Kidney tubule cell (primary cell): ENCODE results near the gene KRI1.
A peak's percentile ranks its signal among the peaks of the same experiment; 100 is the strongest.
"Not testable (repeated sequence)": the region's sequence is repeated elsewhere in the genome, so short reads cannot be mapped to it uniquely, and the experiment has no call there.

Experiments used
- DNase-seq: peaks from one replicate; pipeline ENCODE4 v3.0.0-alpha.2; 2018; ENCODE audit warnings: low spot score

KRI1 gene

DNA sequence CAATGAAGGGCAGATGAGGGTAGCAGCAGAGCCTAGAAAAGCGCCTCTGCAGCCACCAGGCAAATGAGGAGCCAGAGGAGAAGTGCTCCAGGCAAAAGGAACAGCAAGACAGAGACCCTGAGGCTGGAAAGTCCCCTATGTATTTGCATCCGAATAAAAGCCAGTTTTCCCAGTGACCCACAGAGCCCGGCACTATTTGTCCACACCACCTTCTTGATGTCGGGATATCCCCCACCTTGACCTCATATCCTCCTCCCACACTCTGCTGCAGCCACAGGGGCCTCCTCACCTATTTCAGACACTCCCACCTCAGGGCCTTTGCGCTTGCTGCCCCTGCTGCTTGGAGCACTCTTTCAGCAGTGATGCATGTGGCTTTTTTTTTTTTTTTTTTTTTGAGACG, 15.5 kb downstream of the KRI1 start:
- no peak for DNase-seq

DNA sequence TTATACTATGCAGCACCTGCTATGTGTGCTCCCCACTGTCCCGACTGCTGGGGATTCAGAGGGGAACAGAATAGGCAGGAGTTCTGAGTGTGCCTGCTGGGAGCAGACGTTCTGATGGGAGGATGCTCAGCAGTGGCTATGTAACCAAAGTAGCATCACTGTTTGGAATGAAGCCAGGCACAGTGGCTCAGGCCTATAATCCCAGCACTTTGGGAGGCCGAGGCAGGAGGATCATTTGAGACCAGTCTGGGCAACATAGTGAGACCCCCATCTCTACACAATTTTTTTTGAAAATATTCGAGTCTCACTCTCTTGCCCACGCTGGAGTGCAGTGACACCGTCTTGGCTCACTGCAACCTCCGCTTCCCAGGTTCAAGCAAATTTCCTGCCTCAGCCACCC, 16.1 kb downstream of the KRI1 start:
- DNase-seq = no peak

DNA sequence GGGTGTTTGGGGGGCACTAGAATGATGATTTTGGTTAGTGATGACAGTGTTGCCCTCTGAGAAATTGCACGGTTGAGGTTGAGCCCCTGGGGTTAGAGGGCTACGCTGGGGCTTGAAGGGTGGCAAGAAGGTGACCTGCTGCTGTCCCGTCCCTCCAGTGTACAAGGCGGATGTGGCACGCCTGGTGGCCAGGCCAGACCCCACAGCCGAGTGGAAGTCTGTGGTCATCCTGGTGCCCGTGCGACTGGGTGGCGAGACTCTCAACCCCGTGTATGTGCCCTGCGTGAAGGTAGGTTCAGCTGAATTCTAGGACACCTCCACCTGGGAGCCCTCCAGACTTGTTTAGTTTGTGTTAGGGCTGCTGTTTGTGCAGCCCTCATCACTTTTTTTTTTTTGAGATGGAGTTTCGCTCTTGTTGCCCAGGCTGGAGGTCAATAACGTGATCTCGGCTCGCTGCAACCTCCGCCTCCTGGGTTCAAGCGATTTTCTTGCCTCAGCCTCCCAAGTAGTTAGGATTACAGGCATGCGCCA, 17.0 kb downstream of the KRI1 start:
- no peak for DNase-seq

DNA sequence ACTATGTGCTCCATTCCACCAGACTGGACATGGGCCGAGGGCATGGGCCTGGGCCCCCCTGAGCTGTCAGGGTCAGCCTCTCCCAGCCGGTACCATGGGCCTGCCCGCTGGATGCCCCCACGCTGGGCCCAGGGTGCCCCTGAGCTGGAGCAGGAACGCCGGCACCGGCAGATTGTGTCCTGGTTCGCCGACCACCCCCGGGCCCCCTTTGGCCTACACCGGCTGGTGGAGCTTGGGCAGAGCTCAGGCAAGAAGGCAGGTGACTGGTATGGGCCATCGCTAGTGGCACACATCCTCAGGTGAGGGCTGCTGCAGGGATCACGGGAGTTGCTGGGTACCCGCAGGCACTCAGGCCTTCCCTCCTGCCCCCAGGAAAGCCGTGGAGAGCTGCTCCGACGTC, 19.0 kb downstream of the KRI1 start:
- no peak for DNase-seq

DNA sequence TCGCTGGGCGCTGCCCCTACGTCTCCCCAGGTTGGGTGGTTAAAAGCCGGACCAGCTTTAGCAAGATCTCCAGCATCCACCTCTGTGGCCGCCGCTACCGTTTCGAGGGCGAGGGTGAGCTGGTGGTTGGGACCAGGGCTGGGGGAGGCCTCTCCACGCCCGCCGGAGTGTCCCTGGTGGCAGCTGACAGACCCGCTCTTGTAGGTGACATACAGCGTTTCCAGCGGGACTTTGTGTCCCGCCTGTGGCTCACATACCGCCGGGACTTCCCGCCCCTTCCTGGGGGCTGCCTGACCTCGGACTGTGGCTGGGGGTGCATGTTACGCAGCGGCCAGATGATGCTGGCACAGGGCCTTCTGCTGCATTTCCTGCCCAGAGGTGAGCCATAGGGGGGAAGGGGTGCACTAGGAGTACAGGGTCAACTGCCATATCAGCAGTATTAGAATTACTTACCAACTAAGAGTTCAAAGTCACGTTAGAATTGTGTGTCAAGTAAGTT, 21.0 kb downstream of the KRI1 start:
- DNase-seq = no peak

DNA sequence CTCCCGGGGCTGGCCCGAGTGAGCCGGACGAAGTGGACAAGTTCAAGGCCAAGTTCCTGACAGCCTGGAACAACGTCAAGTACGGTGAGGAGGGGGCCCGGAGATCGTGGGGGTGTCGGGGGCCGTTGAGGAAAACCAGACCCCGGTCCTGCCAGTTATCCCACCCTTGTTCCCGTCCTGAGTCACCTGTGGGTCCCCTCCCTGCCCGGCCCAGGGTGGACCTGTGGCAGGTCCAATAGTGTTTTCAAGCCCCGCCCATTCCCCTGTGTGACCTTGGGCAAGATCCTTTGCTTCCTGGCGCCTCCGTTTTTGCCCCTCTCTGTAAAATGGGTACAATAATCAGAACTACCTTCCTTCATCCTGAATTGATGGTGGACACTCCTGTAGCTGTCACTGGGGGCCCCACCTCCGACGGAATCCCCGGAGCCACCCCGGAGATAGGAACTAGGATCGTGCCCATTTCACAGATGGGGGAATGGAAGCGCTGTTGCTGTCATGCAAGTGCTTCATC, 21.5 kb downstream of the KRI1 start:
- no peak for DNase-seq

DNA sequence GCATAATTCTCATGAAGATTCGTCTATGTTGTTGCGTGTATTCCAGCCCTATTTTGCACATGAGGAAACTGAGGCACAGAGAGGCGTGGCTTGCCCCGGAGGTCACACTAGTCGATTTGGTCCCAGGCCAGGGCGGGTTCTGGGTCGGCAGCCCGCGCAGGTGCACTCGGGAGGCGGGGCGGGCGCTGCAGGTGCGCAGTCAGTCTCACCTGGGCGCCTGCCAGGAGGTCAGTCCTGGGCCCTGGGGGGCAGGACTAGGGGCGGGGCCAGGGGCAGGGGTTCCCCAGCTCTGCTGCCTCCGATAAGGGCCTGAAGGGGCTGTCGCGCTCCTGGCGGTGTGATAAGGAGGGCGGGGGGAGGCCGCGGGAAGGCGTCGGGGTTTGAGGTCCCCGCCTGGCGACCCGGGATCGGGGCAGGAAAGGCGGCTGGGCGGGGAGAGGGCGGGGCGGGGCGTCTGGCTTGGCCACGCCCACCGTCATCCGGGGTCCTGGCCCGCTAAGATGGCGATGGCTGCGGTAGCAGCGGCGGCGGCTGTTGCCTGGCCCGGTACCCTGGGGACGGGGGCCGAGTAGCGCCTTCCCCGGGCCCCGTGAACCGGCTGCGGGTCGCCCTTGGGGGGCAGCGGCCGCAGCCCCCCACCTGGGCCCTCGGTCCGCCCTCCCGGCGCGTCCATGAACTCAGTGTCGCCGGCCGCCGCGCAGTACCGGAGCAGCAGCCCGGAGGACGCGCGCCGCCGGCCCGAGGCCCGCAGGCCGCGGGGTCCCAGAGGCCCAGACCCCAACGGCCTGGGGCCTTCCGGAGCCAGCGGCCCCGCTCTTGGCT, 22.2 kb downstream of the KRI1 start, which contains the start of gene ATG4D:
ATG4D (plus strand) TSS at position 485 of the 822 bp plus-strand sequence; CDS start at position 672, 187 bp downstream.
- DNase-seq = peak; percentile 76

DNA sequence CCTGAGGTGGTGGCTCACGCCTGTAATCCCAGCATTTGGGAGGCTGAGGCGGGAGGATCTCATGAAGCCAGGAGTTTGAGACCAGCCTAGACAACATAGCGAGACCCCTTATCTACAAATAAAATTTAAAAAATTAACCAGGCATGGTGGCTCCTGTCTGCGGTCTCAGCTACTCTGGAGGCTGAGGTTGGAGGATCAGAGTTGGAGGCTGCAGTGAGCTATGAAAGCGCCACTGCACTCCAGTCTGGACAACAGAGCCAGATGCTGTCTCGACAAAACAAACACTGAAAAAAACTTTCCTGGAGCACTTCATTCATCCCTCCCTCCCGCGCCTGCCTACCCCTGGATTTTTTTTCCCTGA, 22.8 kb downstream of the KRI1 start:
- no peak for DNase-seq

DNA sequence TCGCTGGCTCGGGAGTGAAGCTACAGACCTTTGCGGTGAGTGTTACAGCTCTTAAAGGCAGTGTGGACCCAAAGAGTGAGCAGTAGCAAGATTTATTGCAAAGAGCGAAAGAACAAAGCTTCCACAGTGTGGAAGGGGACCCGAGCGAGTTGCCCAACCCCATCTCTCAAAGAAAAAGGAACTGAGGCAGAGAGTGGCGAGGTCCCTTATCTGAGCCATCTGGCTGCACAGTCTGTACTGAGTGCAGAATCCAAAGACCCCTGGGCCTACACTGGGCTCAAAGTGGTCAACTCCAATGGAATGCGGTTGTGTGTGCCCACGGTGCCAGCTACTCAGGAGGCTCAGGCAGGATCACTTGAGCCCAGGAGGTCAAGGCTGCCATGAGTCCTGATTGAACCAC, 26.8 kb downstream of the KRI1 start:
- not testable (repeated sequence) for DNase-seq

DNA sequence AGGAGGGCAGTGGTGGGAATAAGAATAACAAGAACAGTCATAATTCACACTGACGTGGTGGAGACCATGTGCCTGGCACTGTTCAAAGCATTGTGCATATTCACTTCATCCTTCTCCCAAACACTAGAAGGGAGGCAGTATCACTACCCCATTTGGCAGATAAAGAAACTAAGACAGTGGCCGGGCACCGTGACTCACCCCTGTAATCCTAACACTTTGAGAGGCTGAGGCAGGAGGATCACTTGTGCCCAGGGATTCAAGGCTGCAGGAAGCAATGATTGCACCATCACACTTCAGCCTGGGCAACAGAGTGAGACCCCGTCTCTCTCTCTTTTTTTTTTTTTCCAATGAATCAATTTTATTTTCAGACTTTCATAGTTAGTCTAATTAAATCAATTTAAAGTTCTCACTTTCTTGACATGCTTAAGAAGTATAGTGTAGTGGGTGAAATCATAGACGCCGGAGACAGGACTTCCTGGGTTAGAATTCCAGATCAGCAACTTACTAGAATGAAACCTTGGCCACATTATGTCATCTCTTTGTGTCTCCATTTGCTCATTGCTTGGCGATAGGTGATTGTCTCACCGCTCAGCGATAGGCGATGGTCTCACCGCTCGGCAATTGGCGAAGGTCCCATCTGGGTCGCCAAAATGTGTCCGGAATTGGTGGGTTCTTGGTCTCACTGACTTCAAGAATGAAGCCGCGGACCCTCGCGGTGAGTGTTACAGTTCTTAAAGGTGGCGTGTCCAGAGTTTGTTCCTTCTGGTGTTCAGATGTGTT, 27.4 kb downstream of the KRI1 start:
- DNase-seq = no peak

DNA sequence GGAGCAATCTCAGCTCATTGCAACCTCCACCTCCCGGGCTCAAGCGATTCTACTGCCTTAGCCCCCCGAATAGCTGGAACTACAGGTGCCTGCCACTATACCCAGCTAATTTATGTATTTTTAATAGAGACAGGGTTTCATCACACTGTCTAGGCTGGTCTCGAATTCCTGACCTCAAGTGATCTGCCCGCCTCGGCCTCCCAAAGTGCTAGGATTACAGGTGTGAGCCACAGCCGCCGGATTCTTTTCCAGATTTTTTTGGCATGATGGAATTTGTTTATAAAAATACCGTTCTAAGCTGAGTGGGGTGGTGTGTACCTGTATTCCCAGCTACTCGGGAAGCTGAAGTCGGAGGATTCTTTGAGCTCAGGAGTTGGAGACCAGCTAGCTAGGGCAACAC, 28.1 kb downstream of the KRI1 start:
- no peak for DNase-seq

DNA sequence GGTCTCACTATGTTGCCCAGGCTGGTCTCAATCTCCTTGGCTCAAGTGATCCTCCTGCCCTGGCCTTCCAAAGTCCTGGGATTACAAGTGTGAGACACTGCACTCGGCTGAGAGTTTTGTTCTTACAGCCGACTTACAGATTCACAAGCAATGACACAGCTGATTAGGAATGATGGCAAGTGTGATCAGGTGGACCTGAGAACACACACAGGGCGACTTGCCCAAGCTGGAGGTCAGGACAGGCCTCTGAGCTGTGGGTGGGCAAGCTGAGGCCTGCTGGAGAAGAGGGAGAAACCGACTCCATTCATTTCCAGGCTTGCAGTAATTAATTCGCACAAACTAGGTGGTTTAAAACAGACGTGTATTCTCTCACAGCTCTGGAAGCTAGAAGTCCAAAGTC, 30.2 kb downstream of the KRI1 start:
- no peak for DNase-seq

DNA sequence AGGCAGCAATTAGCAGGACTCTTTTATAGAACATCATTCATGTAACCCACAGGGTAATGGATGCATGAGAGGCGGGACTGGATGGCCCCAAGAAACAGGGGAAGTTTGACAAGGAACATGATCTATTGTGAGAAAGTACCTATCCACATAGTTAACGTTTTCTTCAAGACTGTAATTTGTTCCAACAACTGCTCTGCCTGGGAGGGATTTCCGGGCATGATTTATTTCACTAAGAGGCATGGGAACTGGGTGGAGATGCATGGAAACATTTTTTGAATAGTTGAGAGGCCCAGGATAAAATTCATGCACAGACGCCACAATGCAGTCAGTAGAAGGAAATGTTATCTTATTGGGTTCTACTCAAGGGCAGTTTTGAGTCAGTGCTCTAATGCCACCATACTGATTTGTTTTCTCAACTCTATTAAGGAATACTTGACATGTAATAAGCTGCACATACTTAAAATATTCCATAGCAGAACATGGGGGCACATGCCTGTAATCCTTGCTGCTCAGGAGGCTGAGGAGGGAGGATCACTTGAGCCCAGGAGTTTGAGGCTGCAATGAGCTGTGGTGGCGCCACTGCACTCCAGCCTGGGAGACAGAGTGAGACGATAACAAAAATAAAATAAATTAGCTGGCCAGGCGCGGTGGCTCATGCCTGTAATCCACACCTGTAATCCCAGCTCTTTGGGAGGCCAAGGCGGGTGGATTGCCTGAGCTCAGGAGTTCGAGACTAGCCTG, 32.0 kb downstream of the KRI1 start:
- DNase-seq = no peak

DNA sequence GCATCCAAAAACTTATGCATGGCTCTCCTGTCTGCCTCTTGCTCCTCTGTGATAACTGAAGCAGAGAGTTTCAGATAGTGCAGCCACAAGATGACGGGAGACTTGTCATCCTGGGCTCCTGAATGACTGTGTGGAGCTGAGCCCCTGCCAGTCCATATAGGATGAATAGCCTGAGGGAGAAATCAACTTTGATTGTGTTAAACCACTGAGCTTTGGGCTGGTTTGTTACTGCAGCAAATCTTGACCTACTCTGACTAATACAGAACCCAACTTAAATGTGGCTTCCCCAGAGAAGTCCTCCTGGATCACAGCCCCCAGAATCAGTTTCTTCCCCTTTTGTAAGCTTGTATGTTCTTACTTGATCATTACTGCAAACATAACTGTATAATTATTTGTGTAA, 33.4 kb downstream of the KRI1 start:
- no peak for DNase-seq

DNA sequence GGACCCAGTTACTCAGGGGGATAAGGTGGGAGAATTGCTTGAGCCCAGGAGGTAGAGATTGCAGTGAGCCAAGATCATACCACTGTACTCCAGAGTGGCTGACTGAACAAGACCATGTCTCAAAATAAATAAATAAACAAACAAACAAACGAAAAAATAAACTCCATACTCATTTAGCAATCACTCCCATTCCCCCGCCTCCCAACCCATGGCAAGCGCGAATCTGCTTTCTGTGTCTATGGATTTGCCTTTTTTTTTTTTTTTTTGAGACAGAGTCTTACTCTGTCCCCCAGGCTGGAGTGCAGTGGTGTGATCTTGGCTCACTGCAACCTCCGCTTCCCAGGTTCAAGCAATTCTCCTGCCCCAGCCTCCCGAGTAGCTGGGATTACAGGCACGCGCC, 38.9 kb downstream of the KRI1 start:
- not testable (repeated sequence) for DNase-seq

DNA sequence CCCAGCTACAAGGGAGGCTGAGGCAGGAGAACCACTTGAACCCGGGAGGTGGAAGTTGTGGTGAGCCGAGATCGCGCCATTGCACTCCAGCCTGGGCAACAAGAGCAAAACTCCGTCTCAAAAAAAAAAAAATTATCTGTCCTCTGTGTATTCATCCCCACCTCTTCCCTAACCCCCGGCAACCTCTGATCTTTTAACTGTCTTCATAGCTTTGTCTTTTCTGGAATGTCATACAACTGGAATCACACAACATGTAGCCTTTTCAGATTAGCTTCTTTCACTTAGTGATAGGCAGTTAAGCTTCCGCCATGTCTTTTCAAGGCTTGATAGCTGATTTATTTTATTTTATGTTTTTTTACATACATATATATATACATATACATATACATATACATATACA, 40.2 kb downstream of the KRI1 start:
- DNase-seq = no peak

DNA sequence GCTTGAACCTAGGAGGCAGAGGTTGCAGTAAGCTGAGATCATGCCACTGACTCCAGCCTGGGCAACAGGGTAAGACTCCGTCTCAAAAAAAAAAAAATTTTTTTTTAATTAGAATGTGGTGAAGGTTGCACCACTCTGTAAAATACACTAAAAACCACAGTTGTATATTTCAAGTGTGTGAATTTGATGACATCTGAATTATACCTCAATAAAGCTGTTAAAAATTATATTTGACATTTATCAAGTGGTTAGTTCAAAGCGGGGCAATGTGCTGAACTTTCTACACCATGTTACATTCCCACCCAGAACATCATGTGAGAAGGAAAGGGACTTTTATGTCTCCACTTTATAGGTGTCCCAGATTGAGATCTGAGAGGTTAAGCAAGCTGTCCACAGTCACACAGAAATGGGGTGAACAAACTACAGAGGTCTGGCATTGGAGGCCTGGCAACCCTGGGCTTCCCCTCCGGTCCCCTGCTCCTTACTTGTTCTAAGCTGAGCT, 42.6 kb downstream of the KRI1 start:
- no peak for DNase-seq

DNA sequence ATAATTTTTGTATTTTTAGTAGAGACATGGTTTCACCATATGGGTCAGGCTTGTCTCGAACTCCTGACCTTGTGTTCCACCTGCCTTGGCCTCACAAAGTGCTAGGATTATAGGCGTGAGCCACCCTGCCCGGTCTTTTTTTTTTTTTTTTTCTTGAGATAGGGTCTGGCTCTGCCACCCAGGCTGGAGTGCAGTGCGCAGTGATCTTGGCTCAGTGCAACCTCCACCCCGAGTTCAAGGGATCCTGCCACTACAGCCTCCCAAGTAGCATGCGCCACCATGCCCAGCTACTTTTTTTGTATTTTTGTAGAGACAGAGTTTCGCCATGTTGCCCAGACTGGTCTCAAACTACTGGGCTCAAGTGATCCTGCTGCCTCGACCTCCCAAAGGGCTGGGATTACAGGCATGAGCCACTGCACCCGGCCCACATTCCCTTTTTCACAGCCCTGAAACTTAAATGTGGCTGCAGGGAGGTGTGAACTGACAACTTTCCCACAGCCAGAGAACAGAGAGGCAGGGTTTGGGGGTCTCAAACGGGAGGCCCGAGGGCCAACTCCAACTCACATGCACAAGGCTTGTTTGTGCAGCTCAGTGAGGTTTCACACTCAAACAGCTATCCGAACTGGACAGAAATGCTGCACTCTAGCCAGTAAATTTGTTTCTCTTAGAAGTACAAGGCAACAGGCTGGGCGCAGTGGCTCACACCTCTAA, 44.2 kb downstream of the KRI1 start:
- no peak for DNase-seq

DNA sequence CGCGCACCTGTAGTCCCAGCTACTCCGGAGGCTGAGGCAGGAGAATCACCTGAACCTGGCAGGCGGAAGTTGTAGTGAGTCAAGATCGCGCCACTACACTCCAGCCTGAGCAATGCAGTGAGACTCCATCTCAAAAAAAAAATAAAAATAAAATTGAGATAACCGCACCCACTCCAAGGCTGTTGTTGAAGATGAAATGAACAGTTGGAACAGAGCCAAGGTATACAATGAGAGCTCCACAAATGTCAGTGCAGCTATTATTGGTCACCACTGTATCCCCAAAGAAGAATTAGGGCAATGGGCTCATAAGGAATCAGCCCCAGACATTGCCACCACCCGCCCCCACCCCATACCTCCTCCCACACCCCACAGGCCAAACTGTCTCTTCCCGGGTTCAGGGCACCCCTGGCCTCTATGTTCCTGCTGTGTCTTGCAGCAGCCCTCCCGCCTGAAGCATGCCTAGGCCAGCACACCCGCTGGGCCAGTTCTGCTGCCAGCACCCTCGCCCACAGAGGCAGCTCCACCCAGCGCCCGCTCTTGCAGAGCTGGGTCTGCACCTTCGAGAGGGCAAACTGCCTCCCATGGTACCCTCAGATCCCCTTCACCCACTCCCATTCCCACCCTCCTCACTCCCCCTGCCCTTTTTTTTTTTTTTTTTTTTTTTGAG, 45.0 kb downstream of the KRI1 start:
- no peak for DNase-seq

DNA sequence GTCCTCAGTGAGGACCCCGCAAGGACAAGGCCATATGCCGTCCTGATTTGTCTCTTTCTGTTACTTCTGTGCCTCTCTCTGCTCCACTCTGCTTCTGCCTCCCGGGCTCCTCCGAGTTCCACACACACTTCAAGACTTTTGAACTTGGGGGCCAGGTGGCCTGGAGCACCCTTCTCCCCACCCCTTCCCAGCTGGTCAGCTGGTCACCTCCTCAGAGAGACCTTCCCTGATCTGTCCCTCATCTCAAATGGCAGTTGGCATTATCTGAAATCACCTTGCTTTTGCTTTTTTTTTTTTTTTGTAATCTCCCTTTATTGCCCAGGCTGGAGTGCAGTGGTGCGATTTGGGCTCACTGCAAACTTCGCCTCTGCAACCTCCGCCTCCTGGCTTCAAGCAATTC, 46.4 kb downstream of the KRI1 start:
- no peak for DNase-seq
